Glutamatergic neuron (in vitro differentiated cells): ENCODE measurements around the gene FGD3. TPM values are rescaled to one million over a fixed set of nuclear protein-coding genes. Genes with fewer than 3 reads are reported as not detected.

Experiments used
- total RNA-seq: library from RNA; stranded (reverse); fragmentation: NEBNext Ultra II Directional; extraction: Animal tissue kit (Norgen Biotek cat#: 25700); gene quantifications from one replicate; pipeline ENCODE4 v1.2.1, GENCODE V29; 2021; ENCODE audit not compliant: unreplicated experiment

FGD3 gene
- total RNA-seq, 1 donor from 2014 or later = 1.2 TPM

Other genes starting within 250 kb of the FGD3 start
- 43.7 TPM for gene BICD2, start 182.7 kb upstream of the FGD3 start, total RNA-seq
- 14.4 TPM for gene ZNF484, start 69.5 kb upstream of the FGD3 start, total RNA-seq
- not detected for gene SUSD3, start 111.2 kb downstream of the FGD3 start, total RNA-seq
- gene CARD19, start 148.7 kb downstream of the FGD3 start, total RNA-seq = 55.8 TPM
- gene NINJ1, start 186.7 kb downstream of the FGD3 start, total RNA-seq = 29.4 TPM
- 336 TPM for gene WNK2, start 236.6 kb downstream of the FGD3 start, total RNA-seq